IMR-90 (cell line): ENCODE measurements around the gene RHPN2.

ENCODE experiments used
- BHLHE40 ChIP-seq: fragments of 150-350 bp; IDR thresholded peaks from 2 replicates; pipeline ENCODE4 v1.6.1; 2016; ENCODE audit warnings: mild to moderate bottlenecking, low read depth, low read length
- CEBPB ChIP-seq: IDR thresholded peaks from 2 replicates; pipeline ENCODE4 v1.6.1; 2012; ENCODE audit warnings: low read depth, low read length, improper control_type of control experiment
- CHD1 ChIP-seq: IDR thresholded peaks from 2 replicates; pipeline ENCODE4 v1.6.1; 2012; ENCODE audit warnings: low read depth, low read length, improper control_type of control experiment
- MXI1 ChIP-seq: IDR thresholded peaks from 2 replicates; pipeline ENCODE4 v1.6.1; 2012; ENCODE audit warnings: low read depth, mild to moderate bottlenecking, low read length, moderate library complexity, borderline replicate concordance
- NFE2L2 ChIP-seq: fragments of 150-350 bp; IDR thresholded peaks from 2 replicates; pipeline ENCODE4 v1.6.1; 2016; ENCODE audit warnings: low read depth, mild to moderate bottlenecking, low read length
- POLR2A ChIP-seq: IDR thresholded peaks from 2 replicates; pipeline ENCODE4 v1.6.1; 2012; ENCODE audit warnings: mild to moderate bottlenecking, low read depth, low read length
- RAD21 ChIP-seq: IDR thresholded peaks from 2 replicates; pipeline ENCODE4 v1.6.1; 2012; ENCODE audit warnings: low read length, improper control_type of control experiment
- RCOR1 ChIP-seq: IDR thresholded peaks from 2 replicates; pipeline ENCODE4 v1.6.1; 2012; ENCODE audit warnings: mild to moderate bottlenecking, low read length, improper control_type of control experiment; ENCODE audit not compliant: insufficient replicate concordance
- RFX5 ChIP-seq: IDR thresholded peaks from 2 replicates; pipeline ENCODE4 v1.8.0; 2012; ENCODE audit warnings: low read depth, mild to moderate bottlenecking, low read length, moderate library complexity
- SMC3 ChIP-seq: fragments of 150-350 bp; IDR thresholded peaks from 2 replicates; pipeline ENCODE4 v1.6.1; 2016; ENCODE audit warnings: low read depth, mild to moderate bottlenecking, antibody characterized with exemption, low read length, moderate library complexity
- TF ChIP-seq, protein P1 (sequence below): conservative IDR thresholded peaks from 2 replicates; pipeline ENCODE4 v1.5.1; 2012; ENCODE audit warnings: mild to moderate bottlenecking, low read depth, low read length, improper control_type of control experiment

DNA sequence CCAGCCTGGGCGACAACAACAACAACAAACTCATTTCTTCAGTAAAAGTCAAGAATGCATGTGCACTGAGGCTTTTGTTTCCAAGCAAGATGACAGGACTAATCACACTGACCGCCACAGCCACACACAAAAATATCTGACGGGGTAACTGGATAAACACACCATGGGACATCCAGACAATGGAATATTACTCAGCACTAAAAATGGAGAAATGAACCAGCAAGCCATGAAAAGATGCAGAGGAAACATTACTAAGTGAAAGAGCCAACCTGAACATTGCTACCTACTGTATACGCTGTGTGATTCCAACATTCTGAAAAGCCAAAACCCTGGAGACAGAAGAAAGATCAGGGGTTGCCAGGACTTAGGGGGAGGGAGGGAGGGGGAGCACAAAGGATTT lies 56.0 kb downstream of the RHPN2 start:
- TF ChIP-seq POLR2A: no peak
- TF ChIP-seq, protein P1, sequence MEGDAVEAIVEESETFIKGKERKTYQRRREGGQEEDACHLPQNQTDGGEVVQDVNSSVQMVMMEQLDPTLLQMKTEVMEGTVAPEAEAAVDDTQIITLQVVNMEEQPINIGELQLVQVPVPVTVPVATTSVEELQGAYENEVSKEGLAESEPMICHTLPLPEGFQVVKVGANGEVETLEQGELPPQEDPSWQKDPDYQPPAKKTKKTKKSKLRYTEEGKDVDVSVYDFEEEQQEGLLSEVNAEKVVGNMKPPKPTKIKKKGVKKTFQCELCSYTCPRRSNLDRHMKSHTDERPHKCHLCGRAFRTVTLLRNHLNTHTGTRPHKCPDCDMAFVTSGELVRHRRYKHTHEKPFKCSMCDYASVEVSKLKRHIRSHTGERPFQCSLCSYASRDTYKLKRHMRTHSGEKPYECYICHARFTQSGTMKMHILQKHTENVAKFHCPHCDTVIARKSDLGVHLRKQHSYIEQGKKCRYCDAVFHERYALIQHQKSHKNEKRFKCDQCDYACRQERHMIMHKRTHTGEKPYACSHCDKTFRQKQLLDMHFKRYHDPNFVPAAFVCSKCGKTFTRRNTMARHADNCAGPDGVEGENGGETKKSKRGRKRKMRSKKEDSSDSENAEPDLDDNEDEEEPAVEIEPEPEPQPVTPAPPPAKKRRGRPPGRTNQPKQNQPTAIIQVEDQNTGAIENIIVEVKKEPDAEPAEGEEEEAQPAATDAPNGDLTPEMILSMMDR: no peak
- TF ChIP-seq RFX5: no peak
- TF ChIP-seq CEBPB: no peak
- no peak for TF ChIP-seq BHLHE40
- no peak for TF ChIP-seq SMC3
- TF ChIP-seq RCOR1: no peak
- no peak for TF ChIP-seq MXI1
- TF ChIP-seq RAD21: no peak
- TF ChIP-seq CHD1: no peak
- no peak for TF ChIP-seq NFE2L2
